EH (cell line): ENCODE data around the gene OR4E2.
A peak's percentile ranks its signal among the peaks of the same experiment; 100 is the strongest.
"Not testable (repeated sequence)": the region's sequence is repeated elsewhere in the genome, so short reads cannot be mapped to it uniquely, and the experiment has no call there.

Experiments used
- DNase-seq: peaks from one replicate; pipeline ENCODE4 v3.0.0-alpha.2; 2015; ENCODE audit warnings: low read depth

OR4E2 gene, protein sequence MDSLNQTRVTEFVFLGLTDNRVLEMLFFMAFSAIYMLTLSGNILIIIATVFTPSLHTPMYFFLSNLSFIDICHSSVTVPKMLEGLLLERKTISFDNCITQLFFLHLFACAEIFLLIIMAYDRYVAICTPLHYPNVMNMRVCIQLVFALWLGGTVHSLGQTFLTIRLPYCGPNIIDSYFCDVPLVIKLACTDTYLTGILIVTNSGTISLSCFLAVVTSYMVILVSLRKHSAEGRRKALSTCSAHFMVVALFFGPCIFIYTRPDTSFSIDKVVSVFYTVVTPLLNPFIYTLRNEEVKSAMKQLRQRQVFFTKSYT

DNA sequence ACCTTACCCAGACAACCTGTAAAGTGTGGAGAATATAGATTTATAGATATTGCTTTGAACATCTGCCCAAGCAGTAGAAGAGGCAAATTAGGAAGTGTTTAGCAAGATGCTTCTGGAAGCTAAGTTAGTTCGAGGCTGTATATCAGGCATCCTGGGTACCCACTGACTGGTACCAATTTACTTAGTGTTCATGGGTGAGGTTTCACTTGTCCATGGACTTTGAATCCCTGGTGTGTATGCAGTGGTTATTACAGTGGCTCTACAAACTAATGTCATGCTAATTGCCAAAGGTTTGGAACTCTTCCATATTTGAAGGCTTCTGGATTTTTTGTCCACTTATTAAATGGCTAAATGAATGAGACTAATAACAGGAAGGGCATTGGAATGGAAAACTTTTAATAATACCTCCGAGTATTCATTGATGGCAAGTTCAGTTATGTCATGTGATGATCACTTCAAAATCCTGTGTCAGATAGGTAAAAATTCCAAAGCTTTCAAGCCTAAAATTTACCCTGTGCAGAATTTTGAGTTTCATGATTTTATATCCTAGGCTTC lies at the start of gene OR4E2:
Gene OR4E2 (plus strand): TSS at position 505 of the 555 bp plus-strand sequence. CDS start 11,248 bp downstream, outside the sequence.
- DNase-seq = no peak

DNA sequence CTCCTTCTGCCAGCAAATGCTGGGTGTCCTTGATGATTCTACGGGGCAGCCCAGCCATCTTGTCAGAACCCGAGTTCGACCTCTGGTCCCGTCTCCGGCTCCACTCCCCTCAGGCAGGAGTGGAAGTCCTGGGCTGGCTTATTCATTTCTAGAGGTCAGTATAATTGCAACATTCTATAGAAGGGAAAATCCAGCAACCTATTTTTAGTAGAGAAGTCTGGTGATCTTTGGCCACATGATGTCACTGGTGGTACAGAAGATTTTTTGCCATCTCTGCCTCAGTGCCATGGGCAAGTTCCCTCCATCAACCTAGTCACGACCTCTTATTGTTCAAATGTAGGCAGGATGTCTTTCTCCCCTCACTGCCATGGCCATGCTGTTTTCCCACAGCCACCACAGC lies 41.3 kb upstream of the OR4E2 start:
- DNase-seq = no peak

DNA sequence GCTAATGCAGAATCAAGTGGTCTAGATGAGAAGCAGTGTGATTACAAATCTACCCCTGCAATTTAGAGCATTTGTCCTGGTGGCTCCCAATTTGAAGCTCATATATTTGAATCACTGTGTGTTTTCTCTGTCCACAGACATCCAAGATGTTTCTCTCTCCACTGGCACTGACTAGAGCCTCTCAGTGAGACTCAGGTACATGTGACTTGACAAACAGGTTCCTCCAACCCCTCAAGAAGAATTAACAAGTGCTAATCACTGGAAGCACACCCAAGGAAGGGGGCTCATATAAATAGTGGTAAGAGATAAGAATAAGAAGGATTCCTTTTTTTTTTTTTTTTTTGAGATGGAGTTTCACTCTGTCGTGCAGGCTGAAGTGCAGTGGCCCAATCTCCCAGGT lies 39.4 kb upstream of the OR4E2 start:
- no peak for DNase-seq

DNA sequence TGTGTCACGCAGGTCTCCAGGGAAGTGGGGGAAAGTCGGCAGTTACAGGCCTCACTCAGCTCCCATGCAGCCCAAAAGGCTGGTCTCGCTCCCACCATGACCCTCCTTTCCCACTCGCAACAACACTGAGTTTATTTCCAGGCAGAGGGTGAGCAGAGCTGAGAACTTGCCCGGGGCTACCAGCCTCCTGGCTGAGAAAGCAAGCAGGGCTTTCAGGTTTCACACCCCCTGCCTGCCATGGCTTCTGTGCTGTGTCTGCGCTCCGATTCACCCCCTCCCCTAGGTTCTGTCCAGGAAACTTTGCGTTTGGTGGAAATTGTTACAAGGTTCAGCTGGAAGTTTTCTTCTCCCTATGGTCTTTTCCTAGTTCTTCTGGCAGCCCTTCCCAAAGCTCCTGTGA lies 36.0 kb upstream of the OR4E2 start:
- DNase-seq = no peak

DNA sequence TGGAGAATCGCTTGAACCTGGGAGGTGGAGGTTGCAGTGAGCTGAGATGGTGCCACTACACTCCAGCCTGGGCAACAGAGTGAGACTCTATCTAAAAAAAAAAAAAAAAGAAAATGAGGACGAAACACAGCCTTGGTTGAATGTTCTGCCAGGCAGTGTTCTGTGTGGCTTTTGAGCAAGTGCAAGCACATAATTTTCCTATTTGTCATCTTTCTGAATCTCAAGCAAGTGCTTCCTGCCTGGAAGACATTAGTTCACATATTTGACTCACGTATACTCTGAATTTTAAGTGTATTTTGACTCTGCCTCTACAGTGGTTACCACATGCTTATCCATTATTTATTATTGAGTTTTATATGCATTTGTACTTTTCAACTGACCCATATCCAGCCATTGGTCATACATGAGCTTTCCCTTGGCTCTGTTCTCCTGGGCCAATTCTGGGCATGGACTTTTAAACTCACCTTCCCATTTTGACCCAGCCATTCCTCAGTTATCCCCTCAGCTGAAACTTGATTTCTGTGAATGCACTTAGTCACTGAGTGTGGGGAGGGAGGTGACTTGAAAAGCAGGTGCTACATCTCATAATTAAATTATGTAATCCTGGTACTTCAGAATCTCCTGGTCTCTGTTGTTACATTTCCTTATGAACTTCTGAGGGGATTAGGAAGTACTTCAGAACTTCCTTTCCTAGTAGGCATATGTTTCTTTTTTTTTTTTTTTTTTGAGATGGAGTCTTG lies 27.0 kb upstream of the OR4E2 start:
- DNase-seq = no peak

DNA sequence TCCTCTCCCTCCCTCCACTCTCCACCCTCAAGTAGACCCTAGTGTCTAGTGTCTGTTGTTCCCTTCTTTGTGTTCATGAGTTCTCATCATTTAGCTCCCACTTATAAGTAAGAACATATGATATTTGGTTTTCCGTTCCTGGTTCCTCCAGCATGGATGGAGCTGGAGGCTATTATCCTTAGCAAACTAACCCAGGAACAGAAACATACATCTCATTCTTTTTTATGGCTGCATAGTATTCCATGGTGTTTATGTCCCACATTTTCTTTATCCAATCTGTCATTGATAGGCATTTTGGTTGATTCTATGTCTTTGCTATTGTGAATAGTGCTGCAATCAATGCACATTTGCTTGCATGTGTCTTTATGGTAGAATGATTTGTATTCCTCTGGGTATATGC lies 23.1 kb upstream of the OR4E2 start:
- not testable (repeated sequence) for DNase-seq

DNA sequence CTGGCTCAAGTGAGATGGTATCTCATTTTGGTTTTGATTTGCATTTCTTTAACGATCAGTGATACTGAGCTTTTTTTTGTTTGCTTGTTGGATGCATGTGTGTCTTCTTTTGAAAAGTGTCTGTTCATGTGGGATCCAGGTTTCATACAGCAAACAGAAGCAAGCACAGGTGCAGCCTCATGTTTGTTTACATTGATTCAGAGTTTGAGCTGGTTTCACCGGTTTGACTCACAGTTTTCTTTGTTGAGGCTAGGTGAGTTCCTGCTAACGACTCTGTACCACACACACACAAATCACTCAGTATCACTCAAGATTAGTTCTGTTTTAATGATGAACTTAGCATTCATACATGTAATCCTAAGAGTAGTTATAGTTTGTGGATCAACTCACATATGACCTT lies 22.6 kb upstream of the OR4E2 start:
- no peak for DNase-seq

DNA sequence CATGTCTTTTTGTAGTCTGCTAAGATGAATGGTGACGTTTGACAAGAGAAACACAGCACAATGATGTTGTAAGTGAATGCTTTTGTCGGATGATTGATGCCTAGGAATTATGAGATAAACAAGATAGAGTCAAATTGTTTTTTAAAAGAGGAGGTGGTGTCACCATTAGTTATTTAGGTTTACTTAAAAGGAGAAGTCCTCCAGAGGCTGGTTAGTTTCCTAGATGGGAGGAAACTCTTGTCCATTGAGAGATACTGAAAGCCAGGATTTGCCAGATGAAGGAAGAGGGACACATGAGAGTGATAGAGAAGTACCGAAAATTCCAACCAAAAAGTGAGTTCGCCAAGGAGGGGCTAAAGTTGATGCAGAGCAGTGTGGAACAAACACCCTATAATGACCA lies 18.8 kb upstream of the OR4E2 start, which contains the start of gene OR10G2:
Gene OR10G2 (minus strand): TSS at position 101 of the 400 bp plus-strand sequence. CDS start 98 bp downstream, at position 3.
- DNase-seq = no peak

DNA sequence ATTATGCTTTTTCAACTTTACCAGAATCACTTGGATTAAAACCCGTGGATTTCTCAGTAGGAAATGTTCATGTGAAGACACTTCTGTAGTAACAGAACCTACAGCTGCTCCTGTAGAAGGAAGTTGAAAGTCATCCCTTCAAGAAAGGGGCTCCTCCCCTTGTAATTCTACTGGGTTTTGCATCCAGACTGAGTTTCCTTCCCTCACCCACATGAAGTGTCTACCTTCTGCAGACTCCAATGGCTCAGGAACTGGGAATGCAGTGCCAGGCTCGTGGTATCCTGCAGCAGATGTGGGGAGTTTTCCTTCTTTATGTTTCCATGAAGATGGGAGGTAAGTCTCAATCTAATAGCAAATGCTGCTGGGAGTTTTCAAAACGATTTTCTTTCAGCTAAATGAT lies 11.0 kb upstream of the OR4E2 start:
- no peak for DNase-seq

DNA sequence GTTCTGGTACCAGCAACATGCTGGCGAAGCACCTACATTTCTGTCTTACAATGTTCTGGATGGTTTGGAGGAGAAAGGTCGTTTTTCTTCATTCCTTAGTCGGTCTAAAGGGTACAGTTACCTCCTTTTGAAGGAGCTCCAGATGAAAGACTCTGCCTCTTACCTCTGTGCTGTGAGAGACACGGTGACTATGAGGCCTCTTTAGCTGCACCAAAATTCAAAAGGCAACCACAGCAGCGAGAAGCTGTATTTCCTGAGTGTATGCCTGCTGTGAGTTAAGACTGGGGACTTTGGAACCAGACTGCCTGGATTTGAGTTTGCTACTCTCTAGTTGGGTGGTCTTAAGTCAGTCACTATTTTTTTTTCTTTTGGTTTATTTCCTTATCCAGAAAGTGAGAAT lies 10.2 kb upstream of the OR4E2 start:
- no peak for DNase-seq

DNA sequence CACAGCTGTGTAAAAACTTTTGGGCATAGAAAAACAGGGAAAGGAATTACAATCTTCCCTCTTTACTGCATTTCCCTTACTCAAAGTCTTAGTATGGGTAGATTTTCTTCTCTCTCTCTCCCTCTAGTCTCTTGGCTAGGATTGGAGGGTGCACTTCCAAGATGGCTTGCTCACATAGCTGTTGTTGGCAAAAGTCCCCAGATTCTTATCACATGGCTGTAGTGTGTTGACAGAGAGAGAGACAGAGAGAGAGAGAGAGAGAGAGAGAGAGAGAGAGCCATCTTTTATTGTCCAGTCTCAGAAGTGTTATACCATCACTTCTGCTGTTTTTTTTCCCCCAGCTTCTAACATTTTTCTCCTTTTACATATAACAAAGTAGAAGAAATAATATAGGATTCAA lies 6.3 kb upstream of the OR4E2 start:
- DNase-seq = peak; percentile 6

DNA sequence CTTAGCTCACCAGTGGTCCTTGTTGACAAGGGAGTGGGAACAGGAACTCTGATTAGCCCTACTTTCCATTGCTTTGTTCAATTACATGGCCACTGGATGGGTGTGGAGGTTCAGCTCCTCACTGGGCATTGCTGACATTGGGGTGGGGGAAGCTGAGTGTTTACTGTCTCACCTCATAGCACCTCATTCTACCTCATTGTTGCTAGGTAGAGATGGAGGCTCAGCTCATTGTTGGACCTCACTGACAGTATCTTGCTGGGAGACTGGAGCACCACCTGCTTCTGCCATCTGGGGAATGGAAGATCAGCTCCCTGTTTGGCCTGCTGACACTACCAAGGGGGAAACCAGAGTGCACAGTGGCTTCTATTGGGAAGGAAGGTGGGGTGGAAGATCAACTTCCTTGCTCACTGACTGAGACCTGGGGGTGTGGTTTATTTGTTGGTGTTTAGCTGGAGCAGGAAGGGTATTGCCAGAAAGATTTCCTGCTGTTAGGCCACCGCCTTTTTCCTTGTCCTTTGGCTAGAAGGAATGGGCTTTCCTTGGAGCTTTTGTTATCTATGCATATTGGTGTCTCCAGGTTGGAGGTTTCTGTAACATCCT lies 1.3 kb upstream of the OR4E2 start:
- no peak for DNase-seq

DNA sequence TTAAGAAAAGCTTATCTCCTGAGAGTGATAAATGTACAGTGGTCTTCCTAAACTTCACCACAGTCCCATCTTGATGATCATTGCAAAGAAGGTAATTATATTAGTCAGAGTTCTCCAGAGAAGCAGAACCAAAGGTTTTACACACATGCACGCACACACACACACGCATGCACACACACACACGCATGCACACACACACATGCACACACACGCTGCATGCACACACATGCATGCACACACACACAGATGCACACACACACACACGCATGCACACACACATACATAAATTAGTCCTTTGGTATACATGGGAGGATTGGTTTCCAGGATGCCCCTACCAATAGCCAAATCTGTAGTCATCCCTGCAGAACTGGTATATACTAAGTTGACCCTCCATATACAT lies 580 bp downstream of the OR4E2 start:
- no peak for DNase-seq

DNA sequence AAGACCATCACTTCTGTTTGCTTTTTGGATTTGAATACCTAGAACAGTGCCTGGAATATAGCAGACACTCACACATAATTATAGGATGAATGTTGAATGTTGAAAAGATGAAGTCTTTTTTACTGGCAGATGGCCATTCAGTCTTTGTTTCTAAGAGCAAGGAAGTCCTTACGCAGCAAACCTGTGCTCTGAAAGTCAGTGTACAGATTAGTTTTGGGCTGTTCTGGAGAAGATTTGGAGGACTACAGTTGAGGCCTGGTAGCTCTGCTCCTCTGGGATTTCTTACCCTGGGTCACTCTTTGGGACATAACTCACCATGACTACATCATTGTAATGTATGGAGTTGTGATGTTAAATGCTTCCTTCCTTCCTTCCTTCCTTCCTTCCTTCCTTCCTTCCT lies 3.3 kb downstream of the OR4E2 start:
- DNase-seq = no peak

DNA sequence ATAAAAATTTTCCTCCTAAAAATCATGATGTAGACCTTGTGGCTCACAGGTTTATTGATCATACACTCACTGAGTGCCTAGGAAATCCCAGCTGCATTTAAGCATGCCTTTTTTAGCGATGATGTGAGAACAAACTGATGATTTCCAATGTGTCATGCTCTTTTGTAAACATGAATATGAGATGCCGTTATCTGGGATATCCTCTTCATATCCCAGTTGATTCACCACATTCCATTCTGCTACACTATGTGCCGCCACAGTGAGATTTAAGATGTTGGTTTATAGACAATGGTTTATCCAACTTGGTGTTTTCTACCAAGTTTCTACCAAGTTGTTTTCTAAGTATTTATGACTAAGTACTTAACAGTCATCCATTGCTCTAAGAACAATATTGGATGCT lies 14.7 kb downstream of the OR4E2 start:
- no peak for DNase-seq

DNA sequence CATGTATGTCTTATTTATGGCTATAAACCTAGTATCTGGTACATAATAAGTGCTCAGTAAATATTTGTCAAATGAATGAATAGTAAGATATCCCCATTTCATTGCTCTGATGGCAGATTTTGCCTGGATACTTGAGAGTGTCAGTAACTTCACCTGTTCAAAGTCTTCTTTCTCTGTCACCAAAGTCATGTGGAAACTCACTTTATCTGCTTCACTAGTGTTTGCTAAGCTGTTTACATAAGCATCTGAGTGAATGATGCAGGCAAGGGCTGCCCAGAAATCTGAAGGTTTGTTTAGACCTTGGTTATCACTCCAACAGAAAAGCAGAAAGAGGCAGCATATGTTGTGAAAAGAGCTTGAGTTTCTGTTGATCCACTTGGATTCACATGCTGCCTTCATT lies 15.6 kb downstream of the OR4E2 start:
- DNase-seq = no peak

DNA sequence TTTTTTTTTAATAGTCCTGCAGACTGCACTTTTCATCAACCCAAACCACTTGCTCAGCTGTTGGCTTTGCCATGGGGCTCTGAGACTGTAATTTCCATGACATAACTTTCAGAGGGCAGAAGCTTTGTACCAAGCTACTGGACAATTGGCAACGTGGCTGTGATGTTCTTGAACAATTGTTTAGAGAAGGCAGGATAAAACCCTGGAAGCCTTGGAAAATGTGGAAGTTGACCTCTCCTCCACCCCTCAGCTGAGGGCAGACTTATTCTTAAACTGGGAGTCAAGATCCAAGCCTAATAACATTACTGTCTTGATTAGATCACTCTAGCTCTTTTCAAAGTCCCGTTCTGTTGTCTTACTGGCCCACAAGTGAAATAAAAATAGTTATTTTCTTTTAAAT lies 17.7 kb downstream of the OR4E2 start:
- DNase-seq = no peak

DNA sequence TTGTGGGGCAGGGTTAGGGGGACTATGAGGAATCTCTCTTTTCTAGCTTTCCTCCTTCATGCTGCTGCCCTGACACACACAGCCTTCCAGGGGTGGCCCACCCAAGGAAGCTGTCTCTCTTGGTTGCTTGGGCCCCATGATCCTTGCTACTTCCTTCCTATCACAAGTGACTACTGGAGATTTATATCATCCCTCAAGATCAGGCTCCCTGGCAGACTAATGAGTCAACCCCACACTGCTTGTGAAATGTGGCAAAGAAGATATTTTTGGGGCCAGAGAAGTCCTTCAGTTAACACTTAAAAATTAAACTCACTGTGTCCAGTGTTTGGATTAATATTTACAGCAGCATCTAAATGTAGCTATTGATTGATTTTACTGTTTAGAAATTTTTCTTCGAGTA lies 18.5 kb downstream of the OR4E2 start:
- no peak for DNase-seq

DNA sequence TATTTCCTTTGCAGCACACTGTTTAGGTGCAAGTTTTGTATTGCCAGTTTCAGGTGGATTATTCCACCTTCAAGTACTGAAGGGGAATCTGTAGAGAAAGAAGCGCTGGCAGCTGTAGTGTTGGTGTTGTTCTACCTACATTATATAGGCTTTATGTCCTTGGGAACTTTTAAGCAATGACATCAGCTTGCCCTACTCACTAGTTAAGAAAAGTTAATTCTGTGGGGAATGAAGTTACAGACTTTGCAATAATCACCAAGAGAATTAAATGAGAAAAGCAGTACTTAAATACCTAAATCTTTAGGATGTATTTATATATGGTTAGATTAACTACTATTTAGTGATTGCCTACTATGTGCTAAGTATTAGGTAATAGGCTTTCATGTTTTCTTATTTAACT lies 20.1 kb downstream of the OR4E2 start, which contains the start of gene OR4E1:
Gene OR4E1 (minus strand): TSS at position 101 of the 400 bp plus-strand sequence. CDS start 2,883 bp downstream, outside the sequence.
- no peak for DNase-seq

DNA sequence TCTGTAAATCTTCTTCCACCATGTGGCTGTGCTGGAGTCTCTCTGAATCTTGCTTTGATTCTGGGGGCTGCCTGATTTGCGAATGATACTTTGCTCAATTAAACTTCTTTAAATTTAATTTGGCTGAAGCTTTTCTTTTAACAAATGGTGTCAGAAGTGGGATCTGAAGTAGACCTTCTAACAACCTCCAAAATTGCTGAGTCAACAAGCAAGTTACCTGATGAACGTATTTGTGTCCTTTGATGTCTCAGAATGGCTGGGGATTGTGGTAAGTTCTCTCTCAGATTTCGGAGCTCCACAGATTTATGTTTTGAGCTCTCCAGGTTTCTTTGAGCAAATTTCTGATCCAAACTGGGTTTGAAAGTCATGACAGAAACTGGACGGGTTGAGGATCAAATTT lies 21.9 kb downstream of the OR4E2 start:
- DNase-seq = no peak

DNA sequence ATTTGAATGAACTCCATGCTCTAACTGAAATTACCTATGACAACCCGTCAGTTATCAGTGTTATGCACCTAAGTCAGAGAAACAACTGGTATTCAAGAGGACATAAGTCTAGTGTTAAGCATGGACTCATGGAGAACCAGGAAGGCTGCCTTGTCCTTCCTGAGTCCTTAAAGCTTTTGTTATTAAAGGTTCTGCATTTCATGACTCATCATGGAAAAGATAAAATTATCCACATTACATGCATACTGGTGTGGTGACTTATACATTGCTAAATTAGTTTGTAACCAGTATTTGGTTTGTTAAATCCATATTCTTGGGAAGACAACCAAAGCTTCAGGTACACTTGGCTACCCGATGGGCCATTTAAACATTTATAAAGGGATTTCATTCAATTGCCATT lies 26.4 kb downstream of the OR4E2 start:
- peak; percentile 9 for DNase-seq

DNA sequence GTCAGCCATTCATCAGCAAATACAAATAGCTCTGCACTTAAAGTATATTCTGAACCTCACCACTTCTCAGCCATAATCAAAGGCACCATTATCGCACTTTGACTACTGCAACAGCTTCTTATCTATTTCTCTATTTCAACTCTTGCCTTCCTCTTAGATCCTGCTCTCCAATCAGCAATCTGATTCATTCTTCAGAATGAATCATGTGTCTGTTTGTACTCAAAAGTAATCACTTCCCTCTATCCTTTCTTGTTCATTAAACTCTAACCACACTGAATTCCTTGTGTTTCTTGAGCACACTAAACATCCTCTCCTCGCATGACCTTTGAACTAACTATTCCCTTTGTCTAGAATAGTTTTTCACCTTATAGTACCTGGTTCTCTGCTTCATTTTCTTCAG lies 32.8 kb downstream of the OR4E2 start:
- DNase-seq = no peak

DNA sequence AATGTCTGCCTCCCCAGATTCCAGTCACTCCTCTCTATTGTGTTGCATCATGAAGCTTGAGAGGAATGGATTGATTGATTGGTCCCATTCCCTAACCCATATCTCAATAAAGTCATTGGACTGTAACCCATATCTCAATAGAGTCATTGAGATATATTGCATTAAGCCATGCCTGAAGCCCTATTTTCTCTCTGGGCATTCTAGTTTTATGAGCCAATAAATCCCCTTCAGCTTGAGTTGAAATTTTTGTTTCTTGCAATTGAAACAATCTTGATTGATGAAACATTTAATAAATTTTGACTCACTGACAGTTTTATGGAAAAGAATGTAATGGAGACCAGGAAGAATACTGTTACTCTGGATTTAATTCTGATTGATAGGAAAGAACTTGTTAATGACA lies 40.8 kb downstream of the OR4E2 start:
- DNase-seq = no peak
